KG1 (cell line): ENCODE data around the gene RERG.

Experiments used
- DNase-seq: peaks from one replicate; lab custom pipeline; 2025; lab: John Stamatoyannopoulos, UW

Gene RERG

DNA sequence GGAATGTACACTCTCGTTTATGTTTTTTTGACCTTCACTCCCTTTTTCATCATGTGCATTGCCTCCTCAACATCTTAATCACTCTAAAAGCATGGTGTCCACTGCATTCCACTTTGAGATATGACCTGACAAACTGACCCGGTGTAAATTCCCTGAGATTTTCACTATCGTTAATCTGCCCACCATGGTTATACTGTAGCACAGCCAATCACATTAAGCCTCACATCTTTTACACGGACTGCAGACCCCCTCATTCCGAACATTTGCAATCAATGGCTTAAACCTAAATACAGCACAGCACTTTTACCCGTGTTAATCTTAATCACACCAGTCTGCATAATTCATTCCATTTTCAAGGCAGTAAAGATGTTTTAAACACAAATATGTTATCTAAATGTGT lies 2.4 kb downstream of the RERG start:
- DNase-seq = no peak

DNA sequence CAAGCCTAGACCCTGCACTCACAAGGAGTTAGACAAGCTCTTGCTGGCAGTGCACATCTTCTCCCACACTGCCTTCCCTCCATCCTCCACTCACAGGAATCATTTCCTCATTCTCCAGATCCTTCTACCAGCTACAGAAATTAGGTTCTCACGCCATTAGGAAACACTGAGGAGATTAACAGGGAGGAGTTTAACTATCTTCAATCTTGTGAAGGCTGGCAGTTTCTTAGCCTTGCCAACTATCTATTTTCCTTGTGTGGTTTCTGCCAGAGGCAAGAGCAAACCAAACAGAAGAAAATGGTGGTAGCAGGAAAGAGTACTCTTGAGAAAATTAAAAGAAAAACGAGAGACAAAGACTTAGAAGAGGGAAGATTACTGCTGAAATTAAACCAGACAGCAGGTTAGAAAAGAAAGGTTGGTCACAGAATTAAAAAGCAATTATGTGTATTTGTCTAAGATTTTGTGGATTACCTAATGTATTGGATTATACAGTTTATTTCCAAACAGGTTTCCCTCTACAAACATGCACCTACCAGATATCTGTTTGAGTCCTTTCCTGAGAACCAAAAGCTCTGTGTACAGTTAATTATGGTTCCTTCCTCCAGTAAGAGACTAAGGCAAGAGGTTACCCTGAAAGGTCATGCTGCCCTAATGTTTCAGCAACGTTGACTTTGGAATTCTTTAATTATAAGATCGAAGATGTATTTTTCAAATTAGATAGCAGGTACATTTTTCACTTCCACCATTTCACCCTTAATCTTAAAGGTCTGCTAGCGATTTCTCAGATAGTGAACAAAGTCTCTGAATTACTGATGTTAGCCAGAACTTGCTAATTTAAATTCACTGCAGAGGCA lies 5.0 kb downstream of the RERG start:
- no peak for DNase-seq

DNA sequence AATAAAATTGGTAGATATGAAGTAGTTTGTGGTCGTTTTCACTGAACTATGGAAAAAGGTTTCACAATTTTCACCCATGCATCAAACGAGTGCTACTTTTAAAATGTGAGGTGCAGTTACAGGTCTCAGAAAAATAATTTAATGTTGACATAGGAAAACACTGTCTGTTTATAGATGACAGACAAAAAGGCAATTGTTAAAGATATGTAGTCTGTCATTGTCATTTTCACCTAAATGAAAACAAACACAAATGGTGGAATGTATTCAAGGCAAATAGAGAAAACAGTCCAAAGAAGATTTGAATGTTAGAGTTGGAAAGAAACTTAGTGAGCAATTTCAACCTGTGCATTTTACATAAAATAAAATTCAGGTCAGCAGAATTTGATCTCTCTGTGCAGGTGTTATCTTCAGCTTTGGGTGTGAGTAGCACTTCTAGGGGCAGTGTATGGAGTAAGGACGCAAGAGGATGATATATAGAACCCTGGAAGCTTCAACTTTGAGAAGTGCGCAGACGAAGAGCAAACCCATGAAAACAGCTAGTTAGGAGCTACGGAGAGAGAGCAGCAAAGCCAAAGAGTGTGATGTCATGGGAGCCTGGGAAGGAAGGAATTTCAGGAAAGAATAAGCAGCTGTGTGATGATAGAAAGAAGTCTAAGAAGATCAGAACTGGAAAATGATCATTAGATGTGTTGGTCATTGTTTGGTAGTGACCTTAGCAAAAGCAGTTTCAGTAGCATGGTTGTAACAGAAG lies 6.2 kb downstream of the RERG start:
- DNase-seq = no peak

DNA sequence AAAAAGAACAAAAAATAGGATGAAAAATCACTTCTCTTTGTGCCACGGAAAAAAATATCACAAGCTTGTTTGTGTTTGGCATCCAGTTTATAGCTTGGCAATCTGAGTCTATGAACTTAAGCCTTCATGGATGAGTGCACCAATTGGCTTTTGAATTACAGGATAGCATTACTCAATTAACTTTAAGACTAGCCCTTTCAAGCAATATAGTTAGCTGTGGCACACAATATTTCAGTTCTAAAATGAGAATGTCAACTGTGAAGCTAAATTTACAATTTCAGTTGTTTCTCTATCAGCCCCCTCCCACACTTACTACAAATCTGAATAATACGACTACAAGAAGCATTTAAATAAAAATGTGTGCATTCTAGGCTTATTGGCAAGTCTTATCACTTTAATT lies 8.3 kb downstream of the RERG start:
- DNase-seq = no peak

GRCh38 chr12:15209782-15210181 lies 11.4 kb downstream of the RERG start:
- DNase-seq = no peak

DNA sequence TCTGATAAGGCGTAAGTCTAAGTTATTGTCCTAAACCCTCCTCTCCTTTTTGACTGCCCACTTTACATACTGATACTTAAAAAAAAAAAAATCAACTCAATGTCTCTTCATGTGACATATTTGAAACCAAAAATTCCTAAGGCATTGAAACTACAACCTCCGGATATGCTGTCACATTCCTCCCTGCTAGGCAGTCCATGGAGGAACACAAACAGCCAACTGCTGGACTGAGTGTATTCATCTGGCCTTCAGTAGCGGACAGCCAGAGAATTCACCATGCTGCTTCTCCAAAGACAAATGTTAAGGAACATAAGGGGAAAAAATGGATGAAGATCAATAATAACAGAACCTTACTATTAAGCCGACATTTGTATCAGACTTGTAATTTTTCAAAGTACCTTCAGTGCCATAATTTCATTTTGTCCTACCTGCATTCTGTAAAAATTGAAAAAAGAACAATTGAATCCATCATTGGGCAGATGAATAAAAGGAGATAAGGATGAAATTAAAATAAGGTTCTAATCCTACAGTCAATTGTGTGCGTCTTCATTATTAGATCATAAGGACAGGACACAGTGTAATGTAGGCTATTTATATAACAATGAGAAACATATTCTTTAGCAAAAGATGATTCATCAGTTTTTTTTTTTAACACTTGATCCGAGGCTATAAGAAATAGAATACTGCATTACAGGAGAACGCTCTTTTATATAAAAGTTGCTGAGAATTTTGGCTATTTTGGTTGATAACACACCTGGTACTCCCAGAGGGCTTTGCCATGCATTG lies 12.2 kb downstream of the RERG start:
- no peak for DNase-seq

GRCh38 chr12:15208140-15208539 lies 13.1 kb downstream of the RERG start:
- DNase-seq = no peak

DNA sequence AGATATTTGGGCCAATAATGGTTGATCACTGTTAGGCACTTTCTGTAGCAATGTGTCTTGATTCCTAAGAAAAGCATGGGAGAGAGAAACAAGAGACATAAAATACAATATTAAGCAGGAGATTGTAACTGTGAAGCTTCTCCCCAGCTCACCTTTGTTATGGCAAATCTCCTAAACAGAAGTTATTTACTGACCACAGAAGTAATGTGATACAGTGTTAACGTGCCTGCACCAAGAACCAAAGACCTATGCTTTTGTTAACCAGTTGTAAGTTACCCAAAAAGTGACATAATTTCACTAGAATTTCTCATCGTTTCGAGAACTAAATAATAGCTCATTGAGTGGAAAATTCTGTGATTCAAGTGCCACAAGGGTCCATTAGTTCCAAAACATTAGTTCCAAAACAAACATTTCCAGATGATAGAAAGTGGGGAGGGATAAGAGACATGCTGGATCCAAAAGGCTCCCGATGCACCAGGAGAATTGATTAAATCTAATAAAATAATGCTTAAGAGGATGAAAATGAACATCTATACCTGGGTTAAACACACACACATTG lies 14.3 kb downstream of the RERG start:
- DNase-seq = no peak

DNA sequence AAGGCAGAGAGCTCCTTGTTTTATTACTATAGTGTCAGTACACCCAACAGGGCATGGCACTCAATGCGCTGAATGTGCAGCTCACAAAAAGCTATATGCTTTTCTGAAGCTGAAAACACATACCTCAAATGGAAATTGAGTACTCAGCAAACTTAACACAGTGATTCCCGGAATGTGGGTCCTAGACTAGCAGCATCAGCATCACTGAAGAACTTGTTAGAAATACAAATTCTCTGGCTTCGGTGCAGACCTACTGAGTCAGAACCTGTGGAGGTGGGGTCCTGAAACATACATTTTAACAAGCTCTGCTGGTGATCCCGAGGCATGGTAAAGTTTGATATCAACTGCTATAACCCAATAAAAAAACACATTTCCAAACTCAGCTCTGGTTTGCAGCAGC lies 14.9 kb downstream of the RERG start:
- DNase-seq = no peak

- DNase-seq = no peak
Measured at GRCh38 chr12:15205341-15206010, 15.7 kb downstream of the RERG start.

- DNase-seq = no peak
Measured at GRCh38 chr12:15201456-15201855, 19.8 kb downstream of the RERG start.

- no peak for DNase-seq
Measured at GRCh38 chr12:15201056-15201455, 20.2 kb downstream of the RERG start.

- no peak for DNase-seq
Measured at GRCh38 chr12:15200641-15201040, 20.6 kb downstream of the RERG start.

GRCh38 chr12:15199930-15200329 lies 21.3 kb downstream of the RERG start:
- DNase-seq = no peak

GRCh38 chr12:15196678-15197505 lies 24.3 kb downstream of the RERG start:
- no peak for DNase-seq

DNA sequence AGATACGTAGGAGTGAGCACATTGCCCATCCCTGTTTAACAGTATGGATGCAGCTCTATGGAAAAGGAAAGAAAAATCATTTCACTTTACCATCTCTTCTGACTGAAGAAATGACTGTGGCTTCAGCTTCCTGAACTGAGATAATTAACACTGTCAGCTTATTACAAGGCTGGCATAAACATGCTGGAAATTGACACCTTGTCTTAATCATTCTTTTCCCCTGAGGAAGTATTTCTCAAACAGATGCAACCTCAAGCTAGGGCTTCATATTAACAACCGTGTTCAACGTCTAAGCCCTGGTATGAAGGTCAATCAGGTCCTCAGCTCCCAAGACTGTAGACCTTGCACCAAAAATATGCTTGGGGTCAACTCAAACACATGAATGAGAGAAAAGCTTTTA lies 25.0 kb downstream of the RERG start:
- DNase-seq = no peak

DNA sequence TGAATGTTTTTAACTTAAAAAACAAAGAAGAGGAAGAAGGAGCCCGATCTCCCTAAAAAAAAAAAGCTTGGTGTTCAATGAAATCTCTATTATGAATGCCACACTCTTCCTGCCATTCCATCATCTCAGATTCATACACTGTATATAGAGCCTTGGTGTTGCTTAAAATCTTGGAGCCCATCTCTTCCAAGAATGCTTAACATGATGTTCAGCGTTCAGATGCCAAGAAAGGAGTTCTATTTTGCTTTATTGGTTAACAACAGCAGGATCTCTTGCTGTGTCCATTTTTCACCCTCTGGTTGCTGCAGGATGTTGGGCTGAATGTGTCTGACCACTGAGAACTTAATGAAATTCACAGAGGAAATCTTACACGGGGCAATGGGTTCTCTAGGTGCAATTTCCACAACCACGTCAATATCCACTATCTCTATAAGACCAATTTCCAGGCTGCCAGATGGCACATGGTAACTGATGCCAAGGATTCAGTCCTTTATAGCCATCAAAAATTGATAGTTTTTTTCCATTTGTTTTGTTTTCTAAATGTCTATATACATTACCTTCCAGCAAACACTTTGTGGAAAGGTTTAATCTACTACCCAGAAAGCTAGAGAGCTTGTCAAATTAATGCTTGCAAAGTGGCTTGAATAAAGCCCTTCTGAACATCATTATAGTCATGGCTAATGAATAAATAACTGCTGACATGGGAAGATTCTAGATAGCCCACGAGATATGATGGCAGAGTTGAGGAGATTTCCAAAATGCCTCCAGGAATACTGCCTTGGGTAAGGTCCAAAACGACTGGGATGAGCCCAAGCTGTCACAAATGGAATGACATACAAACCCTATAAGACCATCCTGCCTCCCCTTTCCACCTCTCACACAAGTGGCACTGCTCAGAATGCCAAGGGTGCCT lies 26.5 kb downstream of the RERG start:
- DNase-seq = no peak

DNA sequence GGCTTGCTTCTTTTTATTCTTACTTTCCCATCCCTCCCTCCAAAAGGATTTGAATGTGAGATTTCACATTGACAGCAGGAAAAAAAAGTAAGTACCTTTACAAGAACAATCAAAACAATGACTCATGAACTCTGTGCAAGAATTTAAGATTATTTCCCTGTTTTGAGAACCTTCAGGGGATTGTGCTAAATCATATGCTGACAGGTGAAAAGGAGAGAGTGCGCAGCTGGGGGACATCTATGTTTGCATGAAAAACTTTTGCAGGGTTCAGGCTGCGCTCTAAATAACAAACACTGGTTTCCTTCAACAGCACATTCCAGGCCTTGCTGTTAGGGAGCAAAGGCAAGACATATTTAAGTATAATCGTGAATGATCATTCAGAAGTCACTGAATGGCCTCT lies 27.3 kb downstream of the RERG start:
- DNase-seq = no peak

DNA sequence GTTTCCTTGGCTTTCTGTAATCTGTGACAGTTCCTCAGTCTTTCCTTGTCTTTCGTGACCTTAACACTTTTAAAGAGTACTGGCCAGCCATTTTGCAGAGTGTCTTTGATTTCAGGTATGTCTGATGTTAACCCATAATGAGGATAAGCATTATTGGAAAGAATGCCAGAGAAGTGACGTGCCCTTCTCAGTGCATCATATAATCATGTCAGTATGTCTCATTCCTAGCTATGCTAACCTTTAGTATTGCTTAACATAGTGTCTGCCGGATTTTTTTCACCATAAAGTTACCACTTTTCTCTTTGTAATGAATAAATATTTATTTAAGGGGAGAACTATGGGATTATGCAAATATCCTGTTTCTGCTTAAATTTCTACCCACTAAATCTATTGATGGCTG lies 28.5 kb downstream of the RERG start:
- no peak for DNase-seq

DNA sequence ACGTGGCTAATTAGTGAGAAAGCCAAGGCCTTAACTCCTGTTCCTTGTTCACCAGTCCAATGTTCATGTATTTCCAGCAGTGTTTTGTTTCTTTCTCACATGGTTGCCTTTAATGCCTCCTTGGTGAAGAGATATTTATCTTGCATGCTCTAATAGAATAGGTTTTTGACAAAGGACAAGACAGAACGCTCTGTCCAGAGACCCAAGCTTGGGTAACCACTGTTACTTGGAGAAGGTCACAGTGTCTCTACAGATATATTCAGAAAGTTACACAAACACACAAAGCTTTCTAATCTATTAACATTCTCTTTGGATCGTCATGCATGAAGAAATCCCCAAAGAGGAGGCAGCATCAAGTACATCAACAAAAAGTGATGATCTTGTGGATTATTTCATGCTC lies 33.1 kb downstream of the RERG start:
- no peak for DNase-seq
